Ovary (tissue), 9 donors: ENCODE measurements around the gene TMEM213. TPM values are rescaled to one million over a fixed set of nuclear protein-coding genes. Genes with fewer than 3 reads are reported as not detected.

Experiments
- DNase-seq, 5 donors: peaks; one replicate each; pipeline ENCODE4 v3.0.0-alpha.2; 2019 to 2020
- H3K27ac ChIP-seq, 2 donors: fragments of 200-600 bp; one replicate each; pipeline versions ENCODE4 v1.5.1 to v1.8.0; 2019 to 2022
- H3K27me3 ChIP-seq: fragments of 200-600 bp; one replicate; pipeline ENCODE4 v1.8.0; 2022
- H3K36me3 ChIP-seq: fragments of 200-600 bp; sonication (generic); one replicate; pipeline ENCODE4 v1.5.1; 2019
- H3K4me1 ChIP-seq: one replicate; pipeline ENCODE4 v1.8.1; 2013; ENCODE audit warnings: mild to moderate bottlenecking, moderate library complexity; ENCODE audit not compliant: insufficient read depth
- H3K4me3 ChIP-seq: fragments of 200-600 bp; sonication (generic); one replicate; pipeline ENCODE4 v1.5.1; 2017
- H3K9me3 ChIP-seq, 2 donors: fragments of 200-600 bp in 1 of 2; sonication (generic) in 1 of 2; one replicate each; pipeline versions ENCODE4 v1.5.1 to v1.8.1; 2013 to 2019; ENCODE audit warnings: mild to moderate bottlenecking in 1 of 2, moderate library complexity in 1 of 2
- EP300 ChIP-seq: sonication (generic); formaldehyde crosslinking; IDR thresholded peaks from one replicate; pipeline ENCODE4 v1.6.1; 2017; ENCODE audit warnings: antibody characterized with exemption
- POLR2A ChIP-seq: fragments of 450-650 bp; IDR thresholded peaks from one replicate; pipeline ENCODE4 v1.6.1; 2017; ENCODE audit warnings: antibody characterized with exemption, mild to moderate bottlenecking, moderate library complexity
- WGBS, 3 donors: extraction: QIAGEN DNeasy Blood & Tissue Kit in 1 of 3; methylation state at CpG; one replicate each; pipeline versions ENCODE4 v1.1.5 to v1.1.7; 2013 to 2017; 5-methylcytosine and 5-hydroxymethylcytosine counted together
- intact Hi-C, 4 donors: fragments of 100-400 bp; cut with DNase I; formaldehyde crosslinking; loops; one replicate each; pipeline versions ENCODE4 v1.11.0 to v1.15.1; 2022 to 2023
- polyA plus RNA-seq, 2 donors: library from polyadenylated mRNA; stranded (reverse); fragments of 200-250 nt in 1 of 2; fragments of 350-450 nt in 1 of 2; fragmentation: Illumina TruSeq in 1 of 2; extraction: RNeasy Lipid Tissue Mini Kit (QIAGEN cat#74804) in 1 of 2; gene quantifications; one replicate each; pipeline ENCODE4 v1.2.3, GENCODE V29; 2013 to 2014
- total RNA-seq, 7 donors: library from RNA; depleted of rRNA in 2 of 7; stranded (reverse); fragments of >200 nt in 2 of 7; fragmentation: NEBNext Ultra II Directional in 3 of 7; extraction: Animal tissue kit (Norgen Biotek cat#: 25700) in 3 of 7; gene quantifications; one replicate each; pipeline versions ENCODE4 v1.1.0 to v1.2.4, GENCODE V29; 2016 to 2023
- TF ChIP-seq, protein P1 (sequence below), 3 donors: fragments of 450-650 bp in 2 of 3; fragments of 200-600 bp in 1 of 3; IDR thresholded peaks; one replicate each; pipeline versions ENCODE4 v1.5.1 to v1.8.0; 2016 to 2022; ENCODE audit warnings: antibody characterized with exemption in 3 of 3, mild to moderate bottlenecking in 1 of 3
- donor health status: DM: no; HTN: no; CAD: no; lungs with moderate emphysema.
- donor health status: DM: no; HTN: no; CAD: no.
- donor health status: Bipolar disorder and iron deficiency.
- donor health status: DM: yes; HTN: yes; CAD: no.
- donor health status: DM: no; HTN: no; CAD: no.
- donor health status: DM: yes; HTN: yes; CAD: no.

The TMEM213 gene
- total and polyA plus RNA-seq, 9 donors: not detected

DNA sequence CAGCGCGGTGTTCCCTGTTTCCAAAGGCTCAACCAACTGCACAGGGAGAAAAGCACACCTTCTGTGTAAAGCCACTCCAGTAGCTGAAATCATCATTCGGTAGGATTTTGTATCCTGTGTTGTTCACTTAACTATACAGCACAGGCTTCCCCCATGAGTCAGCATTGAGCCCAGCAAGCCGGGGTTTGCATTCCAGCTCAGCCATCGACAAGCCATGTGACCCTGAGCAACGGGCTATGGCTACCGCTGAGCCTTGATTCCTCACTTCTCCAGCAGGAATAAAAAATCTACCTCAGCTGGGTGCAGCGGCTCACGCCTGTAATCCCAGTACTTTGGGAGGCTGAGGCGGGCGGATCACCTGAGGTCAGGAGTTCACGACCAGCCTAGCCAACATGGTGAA is 44.3 kb downstream of the TMEM213 start:
- Histone ChIP-seq H3K27ac (no peak overlapping the region), H3K36me3 (no peaks in the 10 kb centered on the region), H3K4me1 (no peaks in the 10 kb centered on the region), H3K4me3 (no peak overlapping the region), H3K9me3 (no peaks in the 10 kb centered on the region), H3K27me3 (no peaks in the 10 kb centered on the region)
- intact Hi-C loops: no loop called here
- DNase-seq: no peak
- 90 to 93% (median 92%) methylated on average over 12 of the region's 12 CpGs for WGBS, 3 donors
- TF ChIP-seq EP300 (no peak), POLR2A (no peak)
- TF ChIP-seq, protein P1, sequence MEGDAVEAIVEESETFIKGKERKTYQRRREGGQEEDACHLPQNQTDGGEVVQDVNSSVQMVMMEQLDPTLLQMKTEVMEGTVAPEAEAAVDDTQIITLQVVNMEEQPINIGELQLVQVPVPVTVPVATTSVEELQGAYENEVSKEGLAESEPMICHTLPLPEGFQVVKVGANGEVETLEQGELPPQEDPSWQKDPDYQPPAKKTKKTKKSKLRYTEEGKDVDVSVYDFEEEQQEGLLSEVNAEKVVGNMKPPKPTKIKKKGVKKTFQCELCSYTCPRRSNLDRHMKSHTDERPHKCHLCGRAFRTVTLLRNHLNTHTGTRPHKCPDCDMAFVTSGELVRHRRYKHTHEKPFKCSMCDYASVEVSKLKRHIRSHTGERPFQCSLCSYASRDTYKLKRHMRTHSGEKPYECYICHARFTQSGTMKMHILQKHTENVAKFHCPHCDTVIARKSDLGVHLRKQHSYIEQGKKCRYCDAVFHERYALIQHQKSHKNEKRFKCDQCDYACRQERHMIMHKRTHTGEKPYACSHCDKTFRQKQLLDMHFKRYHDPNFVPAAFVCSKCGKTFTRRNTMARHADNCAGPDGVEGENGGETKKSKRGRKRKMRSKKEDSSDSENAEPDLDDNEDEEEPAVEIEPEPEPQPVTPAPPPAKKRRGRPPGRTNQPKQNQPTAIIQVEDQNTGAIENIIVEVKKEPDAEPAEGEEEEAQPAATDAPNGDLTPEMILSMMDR (IDR thresholded peaks at IDR 0.05): no peak

DNA sequence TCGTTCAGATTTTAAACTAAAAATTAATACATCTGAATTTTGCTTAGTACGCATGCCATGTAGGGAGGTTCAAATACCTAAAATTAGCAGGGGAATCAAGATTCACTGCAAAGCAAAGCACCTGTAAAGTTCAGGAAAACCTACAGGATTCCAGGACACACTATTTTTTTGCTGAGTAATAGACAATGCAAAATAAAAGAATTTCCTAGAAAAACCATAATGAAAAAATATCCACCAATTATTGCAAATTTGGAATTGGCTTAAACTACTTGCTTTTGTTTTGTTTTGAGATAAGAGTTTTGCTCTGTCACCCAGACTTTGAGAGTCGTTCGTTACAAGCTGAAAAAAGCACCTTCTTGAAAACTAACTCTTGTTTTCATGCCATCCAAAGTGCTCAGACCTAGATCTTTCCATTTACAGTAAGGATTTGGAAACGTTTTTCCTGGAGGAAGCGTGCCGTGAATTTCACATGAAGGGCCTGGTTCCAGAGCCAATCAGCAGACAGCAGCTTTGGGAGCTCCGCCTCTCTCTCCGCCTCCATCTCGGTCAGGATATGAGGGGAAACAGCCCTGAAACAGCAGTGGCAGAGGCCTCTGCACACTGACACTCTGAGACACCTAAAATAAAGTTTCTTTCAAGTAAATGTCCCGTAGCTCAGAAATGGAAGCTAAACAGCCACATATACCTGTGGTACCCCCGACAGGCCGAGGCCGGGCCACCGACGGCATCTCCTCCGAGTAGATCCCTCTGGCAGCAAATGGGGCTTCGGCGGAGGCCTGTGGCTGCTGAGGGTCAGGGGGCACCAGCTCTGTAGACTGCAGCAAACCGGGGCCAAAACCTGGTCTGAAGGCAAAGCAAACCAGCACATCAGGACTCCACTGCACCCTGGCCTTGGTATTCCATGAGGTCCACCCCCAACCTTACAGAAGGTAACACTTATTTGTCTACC is 46.1 kb downstream of the TMEM213 start:
- DNase-seq: no peak
- WGBS, 3 donors: 81 to 87% (median 86%) methylated on average over 20 of the region's 20 CpGs
- no peaks in the 10 kb centered on the region for H3K36me3 ChIP-seq
- TF ChIP-seq POLR2A: no peak
- TF ChIP-seq EP300: no peak
- intact Hi-C loops: no loop called here
- H3K27me3 ChIP-seq: no peaks in the 10 kb centered on the region
- no peak overlapping the region for H3K4me3 ChIP-seq
- H3K27ac ChIP-seq: no peak overlapping the region
- no peaks in the 10 kb centered on the region for H3K9me3 ChIP-seq
- no peaks in the 10 kb centered on the region for H3K4me1 ChIP-seq

DNA sequence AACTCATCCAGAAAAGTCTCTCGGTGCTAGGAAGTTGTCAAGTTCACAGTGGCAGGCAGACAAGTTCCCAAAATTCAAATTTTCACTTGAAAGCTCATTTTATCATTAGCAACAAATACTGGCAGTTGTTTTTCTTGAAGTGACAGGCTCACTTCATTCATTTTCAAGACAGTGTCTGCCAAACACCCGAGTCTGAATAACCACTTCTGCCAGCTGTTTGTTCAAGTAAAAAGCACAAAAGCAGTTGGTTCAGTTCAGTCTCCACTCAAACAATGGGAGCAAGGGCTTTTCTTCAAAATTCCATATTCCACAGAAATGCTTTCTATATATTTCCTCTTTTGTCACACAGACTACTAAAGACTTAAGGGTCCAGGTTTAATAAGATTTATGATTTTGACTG is 47.9 kb downstream of the TMEM213 start:
- no peaks in the 10 kb centered on the region for H3K9me3 ChIP-seq
- H3K4me1 ChIP-seq: no peaks in the 10 kb centered on the region
- H3K4me3 ChIP-seq: no peak overlapping the region
- no peak for TF ChIP-seq EP300
- TF ChIP-seq POLR2A: no peak
- TF ChIP-seq, protein P1 (IDR thresholded peaks at IDR 0.05): no peak
- no peaks in the 10 kb centered on the region for H3K36me3 ChIP-seq
- H3K27ac ChIP-seq: no peak overlapping the region
- DNase-seq: no peak
- intact Hi-C loops: no loop called here
- H3K27me3 ChIP-seq: no peaks in the 10 kb centered on the region
- WGBS, 3 donors: 45 to 50% (median 49%) methylated on average over 2 of the region's 2 CpGs

DNA sequence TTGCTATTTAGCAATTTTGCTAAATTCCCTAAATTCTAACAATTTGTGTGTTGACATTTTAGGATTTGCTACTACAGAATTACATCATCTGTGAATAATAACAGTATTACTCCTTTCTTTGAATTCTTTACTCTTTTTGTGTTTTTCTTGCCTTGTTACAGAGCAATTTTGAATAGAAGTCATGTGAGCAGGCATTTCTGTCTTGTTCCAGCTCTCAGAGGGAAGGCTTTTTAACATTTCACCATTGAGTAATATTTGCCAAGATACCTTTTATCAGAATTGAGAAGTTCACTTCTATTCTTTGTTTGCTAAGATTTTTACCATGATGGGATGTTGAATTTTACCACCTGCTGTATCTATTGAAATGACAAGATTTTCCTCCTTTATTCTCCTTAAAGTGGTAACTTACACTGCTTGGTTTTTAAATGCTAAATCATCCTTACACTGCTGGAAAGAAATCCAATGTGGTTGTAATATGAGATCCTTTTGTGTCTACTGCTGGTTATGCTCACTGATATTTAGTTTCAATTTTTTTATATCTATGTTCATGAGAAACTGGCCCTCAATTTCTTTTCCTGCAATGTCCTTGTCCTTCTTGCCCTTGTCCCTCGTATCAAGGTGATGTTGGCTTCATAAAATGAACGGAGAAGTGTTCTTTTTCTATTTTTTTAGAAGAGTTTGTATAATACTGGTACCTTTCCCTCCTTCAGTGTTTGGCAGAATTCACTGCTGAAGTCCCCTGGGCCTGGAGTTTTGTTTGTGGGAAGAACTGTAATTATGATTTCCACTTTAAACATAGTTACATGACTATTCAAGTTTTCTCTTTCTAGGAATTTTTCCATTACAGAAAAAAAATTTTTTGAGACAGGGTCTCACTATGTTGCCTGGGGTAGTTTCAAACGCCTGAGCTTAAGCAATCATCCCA is 50.5 kb downstream of the TMEM213 start:
- Histone ChIP-seq H3K4me3 (no peak overlapping the region), H3K4me1 (peaks cover 5% of the 10 kb centered on the region), H3K36me3 (no peaks in the 10 kb centered on the region), H3K27me3 (no peaks in the 10 kb centered on the region), H3K9me3 (no peaks in the 10 kb centered on the region), H3K27ac (no peak overlapping the region)
- intact Hi-C loops: no loop called here
- WGBS, 3 donors: 33 to 41% (median 36%) methylated on average over 3 of the region's 3 CpGs
- TF ChIP-seq EP300: no peak
- TF ChIP-seq, protein P1 (IDR thresholded peaks at IDR 0.05): no peak
- no peak for TF ChIP-seq POLR2A
- no peak for DNase-seq
